HG03103 (cell line): ENCODE results near the gene NFYC.
"Not testable (repeated sequence)": the region's sequence is repeated elsewhere in the genome, so short reads cannot be mapped to it uniquely, and the experiment has no call there.

Experiments
- ATAC-seq: cut with Tn5 transposase; IDR thresholded peaks from one replicate; pipeline ENCODE4 v1.9.1; 2021; ENCODE audit warnings: low read depth; ENCODE audit not compliant: unreplicated experiment

Gene NFYC

DNA sequence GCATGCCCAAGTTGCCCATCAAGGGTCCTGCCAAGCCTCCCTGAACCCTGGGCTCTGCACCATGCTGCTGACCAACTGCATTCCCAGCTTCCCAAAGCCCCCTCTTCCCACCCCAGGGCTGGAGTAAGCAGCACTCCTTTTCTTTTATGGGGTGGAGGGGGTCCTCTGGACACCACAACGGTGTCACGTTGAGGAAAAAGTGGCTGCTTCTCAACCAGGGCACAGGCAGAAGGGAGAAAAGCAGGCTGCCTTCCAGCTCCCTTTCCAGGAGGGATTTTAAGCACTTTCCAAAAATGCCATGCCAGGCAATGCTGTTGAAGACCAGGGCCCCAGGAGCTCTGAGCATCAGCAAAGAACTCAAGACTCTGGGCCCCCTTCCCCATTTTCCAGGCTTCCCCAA, 26.7 kb upstream of the NFYC start:
- no peak for ATAC-seq

DNA sequence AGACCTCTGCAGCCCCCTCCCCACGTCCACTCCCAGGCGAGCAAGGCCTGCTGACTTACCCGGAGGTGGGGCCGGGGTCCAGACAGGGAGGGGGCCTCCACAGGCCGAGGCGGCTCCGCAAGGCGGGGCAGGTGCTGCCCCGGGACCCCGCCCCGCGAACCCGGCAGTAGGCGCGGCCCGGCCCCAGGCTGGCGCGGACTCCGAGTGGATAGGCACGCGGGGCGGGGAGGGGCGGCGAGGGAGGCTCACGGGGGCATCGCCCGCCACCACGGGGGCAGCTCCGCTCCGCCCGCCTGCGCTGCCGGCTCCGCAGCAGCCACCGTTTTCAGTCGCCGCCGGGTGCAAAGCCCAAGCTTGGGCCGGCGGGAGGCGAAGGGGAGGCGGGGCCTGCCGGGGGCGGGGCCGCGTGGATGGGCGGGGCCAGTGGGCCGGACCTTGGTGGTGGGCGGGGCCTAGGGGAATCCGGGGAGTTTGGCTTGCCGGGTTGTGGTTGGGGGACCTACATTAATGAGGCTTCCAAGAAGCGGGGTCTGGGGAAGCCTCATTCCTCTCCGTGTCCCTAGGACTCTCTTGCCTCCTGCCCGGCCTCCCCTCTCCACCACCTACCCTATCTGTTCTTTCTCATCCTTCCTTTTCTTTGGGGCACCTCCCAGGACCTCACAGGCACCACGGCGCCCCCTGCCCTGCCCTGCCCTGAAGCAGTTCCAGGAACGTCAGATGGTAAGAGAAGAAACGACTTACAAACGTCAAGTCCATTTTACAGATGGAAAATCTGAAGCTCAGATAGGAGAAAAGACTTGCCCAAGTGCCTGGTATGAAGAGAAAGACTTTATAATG, 26.0 kb upstream of the NFYC start, which contains the start of gene RIMS3:
Gene RIMS3, minus strand, starts transcription at position 348 of the 837 bp plus-strand sequence. CDS start 23,757 bp downstream, outside the sequence.
- ATAC-seq = peak; percentile 61

DNA sequence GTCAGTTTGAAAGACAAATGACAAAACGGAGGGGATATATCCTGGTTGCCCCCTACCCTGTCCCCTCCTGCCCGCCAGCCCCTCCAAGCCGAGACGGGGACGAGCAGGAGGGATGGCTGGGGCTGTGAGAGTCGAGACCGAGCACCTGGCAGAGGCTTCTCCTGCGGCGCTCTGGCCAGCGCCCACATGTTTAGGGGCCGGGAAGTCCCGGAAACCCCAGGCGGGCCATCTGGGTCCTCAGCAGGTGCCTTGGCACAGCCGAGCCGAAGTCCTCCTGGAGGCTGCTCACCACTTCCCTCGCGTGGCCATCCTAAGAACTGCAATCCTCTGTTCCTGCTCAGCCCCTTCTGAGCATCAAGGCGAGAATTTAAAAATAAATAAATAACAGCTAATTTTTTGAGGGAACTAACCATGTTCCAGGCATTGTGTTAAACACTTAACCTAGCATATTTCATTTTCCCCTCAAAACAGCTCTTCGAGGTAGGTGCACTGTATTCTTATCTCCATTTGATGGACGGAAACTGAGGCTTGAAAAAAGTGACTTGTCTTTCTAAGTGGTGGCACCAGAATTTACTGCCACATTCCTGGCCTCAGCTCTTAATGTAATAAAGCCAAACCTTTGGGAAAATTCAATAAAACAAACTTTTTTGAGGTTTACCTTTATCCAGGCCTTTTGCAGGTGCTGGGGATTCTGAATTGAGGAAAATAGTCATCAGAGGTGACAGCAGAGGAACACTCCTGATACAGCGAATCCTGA, 22.6 kb upstream of the NFYC start:
- ATAC-seq = no peak

DNA sequence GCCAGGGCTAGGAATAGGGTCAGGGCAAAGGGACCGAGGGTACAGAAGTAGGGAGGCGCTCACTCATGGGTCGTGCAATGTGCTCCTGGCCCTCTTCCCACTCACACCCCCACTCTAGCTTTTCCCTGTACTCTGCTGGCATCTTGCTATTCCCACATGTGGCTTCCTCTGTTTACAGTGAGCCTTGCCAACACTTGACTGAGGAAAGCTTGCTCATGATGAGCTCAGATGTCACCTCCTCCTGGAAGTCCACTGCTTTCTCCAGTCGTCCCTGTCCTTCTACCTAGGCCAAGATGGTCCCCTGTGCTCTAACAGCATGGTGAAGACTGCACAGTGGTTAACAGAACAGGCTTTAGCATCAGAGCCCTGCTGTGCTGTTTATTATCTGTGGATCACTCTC, 18.1 kb upstream of the NFYC start:
- no peak for ATAC-seq

DNA sequence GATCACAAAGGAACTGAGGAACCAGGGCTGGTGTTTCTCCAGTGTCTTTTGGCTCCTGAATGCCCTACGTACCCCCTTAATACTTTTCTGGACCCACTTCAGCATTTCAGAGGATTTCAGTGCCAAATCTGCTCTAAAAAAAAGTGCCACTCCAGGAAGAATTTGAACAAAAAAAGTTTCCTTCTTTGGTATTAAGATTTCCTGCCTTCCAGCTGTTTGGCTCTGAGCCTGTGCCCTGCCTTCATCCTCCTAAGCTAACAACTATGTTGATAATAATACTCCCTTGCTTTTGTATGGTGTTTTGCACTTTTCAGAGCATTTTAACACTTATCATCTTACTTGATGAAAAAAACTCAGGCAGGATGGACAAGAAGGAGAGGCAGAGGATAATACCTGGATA, 15.0 kb upstream of the NFYC start:
- ATAC-seq = no peak

DNA sequence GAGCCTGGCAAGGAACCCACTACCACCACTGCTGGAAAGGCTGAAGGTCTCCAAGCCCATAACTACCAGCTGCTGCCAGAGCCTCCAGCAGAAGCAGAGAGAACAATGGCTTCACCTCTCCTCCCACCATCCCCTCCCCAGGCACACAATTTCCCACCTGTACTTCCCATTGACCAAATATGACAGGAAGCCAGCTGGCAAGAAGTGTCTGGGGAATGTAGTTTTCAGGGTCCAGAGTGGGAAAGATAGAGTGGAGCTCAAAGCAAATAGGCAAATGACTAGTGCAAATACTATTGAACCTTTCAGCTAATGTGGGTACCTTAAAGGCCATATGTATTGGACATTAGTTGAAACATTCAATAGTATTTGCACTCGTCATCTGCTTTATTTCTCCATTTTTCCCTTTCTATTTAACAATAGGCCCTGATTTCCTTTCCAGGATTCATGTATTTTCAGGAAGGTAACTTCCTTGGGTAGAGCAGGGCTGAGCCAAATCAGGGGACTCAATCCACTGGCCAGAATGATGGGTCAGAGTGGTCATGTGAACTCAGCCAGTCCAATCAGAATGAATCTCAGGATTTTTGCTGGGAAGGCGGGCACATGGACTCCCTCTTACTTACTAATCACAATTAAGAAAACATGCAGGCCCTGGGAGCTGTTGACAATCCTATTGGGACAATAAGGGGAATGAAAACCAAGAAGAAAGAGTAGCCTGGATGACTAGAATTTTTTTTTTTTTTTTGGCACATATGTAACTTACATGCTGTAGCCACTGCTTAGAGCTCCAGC, 12.1 kb upstream of the NFYC start:
- ATAC-seq = no peak

DNA sequence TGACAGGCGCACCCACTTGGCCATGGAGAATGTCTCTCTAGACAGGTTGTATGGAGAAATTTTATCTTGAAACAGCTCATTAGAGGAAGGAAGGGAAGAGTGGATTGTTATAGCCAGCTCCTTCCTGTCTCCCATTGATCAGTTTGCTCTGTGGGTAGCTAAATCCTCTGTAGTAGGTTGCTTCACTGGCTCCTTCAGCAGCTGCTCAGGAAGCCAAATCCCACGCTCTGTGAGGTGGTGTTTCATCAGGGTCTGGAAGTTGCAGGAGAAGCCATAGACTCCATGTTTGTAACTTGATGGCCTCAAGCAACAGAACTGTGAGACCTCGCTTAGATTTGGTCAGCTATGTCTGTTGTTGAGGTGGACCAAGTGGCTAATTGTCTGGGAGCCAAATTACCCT, 6.8 kb upstream of the NFYC start:
- no peak for ATAC-seq

DNA sequence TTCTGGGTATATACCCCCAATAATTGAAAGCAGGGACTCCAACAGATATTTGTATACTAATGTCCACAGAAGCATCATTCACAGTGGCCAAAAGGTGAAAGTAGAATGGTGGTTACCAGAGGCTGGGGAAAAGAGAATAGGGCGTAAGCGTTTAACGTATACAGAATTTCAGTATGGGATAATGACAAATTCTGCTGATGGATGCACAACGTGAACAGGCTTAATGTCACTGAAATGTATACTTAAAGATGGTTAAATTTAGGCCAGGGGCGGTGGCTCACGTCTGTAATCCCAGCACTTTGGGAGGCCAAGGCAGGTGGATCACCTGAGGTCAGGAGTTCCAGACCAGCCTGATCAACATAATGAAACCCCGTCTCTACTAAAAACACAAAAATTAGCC, 4.4 kb upstream of the NFYC start:
- ATAC-seq = no peak

DNA sequence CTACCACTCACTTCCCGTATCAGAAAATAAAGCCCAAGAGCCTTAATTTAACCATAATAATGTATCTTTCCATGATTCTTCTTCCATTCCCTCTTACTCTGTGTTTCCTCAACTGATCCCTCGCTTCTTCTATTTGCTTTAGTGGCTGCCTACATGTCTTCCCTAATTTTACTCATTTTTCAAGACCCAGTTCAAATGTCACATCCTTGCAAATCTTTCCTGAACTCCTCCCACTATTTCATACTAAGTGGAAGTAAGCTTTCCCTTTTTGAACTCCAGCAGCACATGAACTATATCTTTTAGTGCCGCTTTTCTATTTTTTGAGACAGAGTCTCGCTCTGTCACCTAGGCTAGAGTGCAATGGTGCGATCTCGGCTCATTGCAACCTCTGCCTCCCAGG, 3.8 kb upstream of the NFYC start:
- no peak for ATAC-seq

DNA sequence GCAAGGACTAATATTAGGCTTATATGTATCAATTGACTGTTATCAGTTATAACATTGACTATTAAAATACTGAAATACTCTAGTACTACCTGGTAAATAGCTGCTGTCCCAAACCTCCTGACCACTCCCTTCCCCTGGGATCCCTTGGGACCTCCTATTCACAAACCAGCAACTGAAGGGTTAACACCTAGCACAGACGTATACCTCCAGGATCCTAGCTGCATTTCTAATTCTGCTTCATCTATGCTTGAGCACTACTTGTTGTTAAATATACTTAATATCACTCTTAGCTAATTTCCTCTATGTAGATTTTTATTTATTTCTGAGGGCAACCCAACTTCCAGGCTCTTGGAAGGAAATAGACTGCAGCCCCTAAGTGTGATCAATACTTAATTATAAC, 1.8 kb upstream of the NFYC start:
- no peak for ATAC-seq

DNA sequence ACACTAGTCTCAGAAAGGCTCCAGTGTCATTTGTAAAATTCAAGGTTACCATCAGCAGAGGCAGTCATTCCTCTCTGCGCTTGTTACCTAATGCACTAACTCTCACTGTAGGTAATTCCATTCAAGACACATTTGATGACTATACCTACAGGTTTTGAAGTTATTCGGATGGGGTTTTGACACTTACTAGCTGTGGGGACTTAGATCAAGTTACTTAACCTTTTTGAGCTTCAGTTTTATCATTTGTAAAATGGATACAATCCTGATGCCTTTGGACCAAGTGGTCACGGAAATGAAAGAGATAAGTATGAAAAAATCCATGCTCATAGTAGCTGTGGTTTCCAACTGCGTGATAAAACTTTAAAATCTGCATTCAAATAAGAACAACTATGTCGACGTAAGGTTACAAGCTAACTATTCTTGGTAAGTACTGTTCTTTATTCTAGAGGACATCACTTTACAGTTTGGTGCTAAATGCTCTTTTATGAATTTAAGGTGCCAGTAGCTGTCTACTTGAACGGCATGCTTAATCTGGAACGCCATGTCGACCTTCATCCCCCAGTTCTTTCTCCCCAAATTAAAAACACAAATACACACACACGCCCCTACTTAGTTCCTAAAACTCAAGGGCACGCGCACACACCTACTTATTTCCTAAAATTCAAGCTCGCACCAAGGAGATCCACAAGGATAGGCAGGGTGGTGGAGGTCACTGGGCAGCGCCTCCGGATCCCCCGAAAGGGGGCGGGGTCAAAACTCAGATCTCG, 550 bp upstream of the NFYC start:
- no peak for ATAC-seq

DNA sequence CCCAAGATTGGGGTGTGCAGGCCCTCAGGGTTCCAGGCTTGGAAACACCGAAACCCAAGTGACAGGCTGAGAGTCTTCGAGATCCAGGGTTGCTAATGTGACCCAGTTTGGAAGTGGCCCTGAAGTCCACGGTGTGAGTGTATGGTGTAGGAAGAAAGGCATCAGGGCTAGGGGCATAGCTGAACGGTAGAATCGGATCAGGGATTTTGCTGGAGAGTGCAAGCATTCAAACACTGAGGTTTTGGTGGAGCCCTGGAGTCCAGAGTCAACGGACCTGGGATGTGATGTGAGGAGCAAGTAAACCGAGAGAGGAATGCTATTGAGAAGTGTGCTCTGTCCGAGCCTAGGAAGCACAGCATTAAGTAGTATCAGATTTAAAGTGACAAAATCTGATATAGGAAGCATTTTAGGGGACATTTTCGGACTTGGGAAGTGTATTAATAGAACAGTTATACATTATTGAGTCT, 958 bp downstream of the NFYC start:
- no peak for ATAC-seq

DNA sequence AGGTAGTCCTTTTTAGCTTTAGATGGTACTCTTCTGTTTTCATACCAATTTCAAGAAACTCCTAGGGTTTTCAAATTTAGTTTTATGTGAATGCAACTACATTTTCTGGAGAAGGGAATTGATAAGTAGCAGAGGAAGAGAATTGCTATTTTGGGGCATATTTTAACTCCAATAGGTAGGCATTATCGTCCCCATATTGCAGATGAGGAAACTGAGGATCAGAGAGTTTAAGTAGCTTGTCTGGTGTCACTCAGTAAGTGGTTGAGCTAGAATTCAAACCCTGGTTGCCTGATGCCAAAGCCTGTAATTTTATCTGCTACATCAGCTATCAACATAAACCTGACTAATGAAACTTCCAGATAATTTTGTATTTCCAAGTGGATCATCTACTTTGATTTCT, 1.9 kb downstream of the NFYC start:
- no peak for ATAC-seq

DNA sequence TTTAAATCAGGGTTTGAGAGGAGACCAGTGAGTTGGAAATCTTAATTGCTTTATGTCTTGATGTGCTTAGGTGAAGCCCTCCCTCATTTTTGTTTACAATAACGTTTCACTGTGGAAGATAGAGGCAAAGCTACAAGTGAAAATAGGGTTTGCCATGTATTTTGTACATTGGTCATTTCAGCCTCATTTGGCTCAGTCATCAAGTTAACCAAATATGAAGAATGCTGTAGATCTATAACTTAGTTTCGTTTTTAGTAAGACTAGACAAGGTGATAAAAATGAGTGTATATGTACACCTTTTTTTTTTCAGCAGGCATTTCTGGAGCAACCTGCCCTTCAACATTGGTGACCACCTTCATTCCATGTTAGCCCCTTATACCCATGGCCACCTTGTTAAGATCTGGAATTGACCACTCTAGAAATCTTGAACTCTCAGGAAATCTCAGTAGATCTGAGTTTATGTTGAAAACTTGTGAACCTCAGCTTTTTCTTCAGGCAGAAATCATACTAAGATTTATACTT, 2.9 kb downstream of the NFYC start:
- ATAC-seq = no peak

DNA sequence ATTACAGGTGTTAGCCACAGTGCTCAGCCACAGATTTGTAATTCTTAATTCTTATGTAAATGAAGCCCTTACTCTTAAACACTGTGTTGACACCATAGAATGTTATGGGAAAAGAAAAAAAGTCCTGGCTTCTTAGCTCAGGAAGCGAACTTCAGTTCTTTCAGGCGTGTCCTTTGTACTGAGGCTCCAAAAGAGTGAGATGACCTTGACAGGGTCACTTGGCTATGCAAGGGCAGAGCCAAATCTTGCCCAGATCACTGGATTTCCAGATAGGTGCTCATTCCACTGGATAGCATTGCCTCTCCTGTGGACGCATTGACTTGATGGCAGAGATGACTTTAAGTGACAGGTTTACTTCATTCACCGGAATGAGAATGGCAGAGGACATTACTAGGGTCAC, 4.8 kb downstream of the NFYC start:
- ATAC-seq = no peak

DNA sequence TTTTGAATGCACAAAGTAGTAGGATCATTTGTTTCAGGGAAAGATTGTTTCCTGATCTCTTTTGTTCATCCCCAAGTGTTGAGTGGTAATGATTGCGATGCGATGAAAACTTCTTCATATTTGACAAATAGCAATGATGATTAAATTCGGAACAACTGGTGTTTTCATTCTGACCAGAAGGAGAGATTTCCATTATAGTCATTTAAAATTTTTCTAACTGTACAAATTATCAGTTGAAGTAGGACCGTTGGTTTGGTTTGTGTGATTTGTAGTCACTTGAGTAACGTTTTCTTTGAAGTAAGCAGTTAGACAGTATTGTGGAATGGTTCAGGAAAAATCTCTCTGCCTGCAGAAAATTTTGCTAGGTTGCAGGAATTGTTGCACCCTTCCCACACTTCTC, 5.9 kb downstream of the NFYC start:
- ATAC-seq = no peak

DNA sequence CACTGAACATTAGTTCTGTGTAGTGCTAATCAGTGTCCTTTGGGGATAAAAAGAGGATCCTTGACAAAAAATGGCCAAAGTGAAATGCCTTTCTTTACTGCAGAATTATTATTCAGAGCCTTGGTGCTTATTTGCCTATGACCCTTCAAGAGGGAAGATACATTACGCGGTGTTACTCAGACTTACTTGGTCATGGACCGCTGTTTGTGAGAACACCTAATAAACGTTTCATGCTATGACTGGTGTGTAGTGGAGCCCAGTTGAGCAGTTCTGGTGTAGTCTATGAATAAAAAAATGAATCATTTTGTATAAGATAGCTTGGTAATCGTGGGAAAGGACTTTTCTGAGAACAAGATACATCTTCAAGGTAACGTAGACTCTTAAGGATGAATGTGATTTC, 8.3 kb downstream of the NFYC start:
- peak; percentile 62 for ATAC-seq

DNA sequence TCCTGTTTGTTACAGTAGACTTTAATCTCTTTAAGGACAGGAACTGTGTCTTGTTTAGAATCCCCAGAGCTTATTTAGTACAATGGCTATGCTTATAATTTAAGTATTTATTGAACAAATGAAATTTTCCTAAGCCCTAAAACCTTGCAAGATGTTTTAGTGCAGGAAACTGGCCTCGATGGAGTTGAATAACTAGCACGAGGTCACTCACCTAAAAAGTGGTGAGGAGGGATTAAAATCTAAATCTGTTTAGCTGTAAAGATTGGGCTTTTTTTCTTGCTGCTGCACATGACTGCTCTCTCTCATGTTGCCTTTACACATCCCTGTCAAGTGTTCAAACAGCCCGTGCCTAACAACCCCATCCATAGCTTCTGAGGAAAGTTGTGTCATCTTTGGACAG, 10.2 kb downstream of the NFYC start:
- ATAC-seq = no peak

DNA sequence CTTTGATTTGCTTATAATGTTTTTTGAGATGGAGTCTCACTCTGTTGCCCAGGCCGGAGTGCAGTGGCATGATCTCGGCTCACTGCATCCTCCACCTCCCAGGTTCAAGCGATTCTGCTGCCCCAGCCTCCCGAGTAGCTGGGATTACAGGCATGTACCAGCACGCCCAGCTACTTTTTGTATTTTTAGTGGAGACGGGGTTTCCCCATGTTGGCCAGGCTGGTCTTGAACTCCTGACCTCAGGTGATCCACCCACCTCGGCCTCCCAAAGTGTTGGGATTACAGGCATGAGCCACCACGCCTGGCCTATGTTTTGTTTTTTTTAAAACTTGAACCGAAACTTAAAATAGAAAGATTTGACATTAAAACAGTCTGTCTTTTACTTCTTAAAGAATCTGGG, 11.3 kb downstream of the NFYC start:
- ATAC-seq = not testable (repeated sequence)

DNA sequence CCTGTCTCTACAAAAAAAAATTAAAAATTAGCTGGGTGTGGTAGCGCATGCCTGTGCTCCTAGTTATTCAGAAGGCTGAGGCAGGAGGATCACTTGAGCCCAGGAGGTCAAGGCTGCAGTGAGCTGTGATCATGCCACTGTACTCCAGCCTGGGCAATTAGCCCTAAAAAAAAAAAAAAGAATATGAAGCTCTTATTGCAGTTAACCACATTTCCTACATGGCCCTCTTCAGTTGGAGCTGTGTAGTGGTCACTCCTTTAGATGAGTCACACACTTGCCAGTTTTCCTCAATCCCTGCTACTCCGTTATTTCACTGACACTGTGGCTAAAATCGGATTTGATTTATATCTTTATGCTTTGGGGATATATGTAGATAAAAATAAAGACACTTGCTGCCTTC, 11.8 kb downstream of the NFYC start:
- ATAC-seq = no peak
